ENCODE data around the gene LHX3. TPM values are rescaled to one million over a fixed set of nuclear protein-coding genes. Genes with fewer than 3 reads are reported as not detected.

The LHX3 gene
- total and polyA plus RNA-seq, 8 donors: not detected

DNA sequence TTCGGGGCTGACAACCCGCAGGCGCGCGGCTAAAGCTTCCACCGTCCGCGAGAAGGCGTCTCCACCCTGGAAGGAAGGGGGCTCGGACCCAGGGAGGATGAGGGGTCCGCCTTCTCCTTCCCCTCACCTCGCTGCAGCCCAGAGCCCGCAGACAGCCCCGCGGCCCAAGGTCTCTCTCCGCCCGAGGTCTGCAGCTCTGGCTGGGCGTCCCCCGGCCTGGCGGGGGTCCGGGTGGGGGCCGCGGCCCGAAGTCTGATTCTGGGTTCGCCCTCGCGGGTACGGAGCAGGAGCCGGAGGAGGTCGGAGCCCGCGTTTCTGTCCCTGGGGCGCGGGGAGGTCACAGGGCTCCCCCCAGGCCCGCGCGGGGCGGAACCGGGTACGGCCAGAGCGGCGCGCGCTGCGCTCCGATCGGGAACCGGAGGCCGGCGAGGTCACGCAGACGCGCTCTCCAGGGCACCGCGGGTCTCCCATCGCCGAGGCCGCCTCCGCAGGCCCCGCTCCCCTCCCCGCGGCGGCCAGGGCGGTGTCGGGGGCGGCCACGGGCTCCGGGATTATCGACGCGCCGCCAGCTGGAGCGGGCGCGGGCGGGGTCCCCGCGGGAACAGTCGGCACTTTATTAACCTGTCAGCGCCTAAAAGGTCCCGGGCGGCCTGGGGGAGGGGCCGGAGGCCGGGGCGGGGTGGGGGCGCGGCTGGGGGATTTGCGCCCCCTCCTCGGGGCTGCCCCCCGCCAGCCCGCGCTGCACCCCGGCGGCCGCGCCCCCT is 11.6 kb downstream of the LHX3 start:
- H3K4me3 ChIP-seq: no peak overlapping the region
- no peak for FAIRE-seq
- peaks cover 0 to 29% (median 15%) of the 10 kb centered on the region in 4 donors for H3K27me3 ChIP-seq
- intact Hi-C loops (cut with DNase I): no loop called here
- no peak for ATAC-seq
- 1 to 3% methylated on average over 51 to 96 of the region's 96 CpGs for WGBS, 2 donors
- TF ChIP-seq, protein P1, sequence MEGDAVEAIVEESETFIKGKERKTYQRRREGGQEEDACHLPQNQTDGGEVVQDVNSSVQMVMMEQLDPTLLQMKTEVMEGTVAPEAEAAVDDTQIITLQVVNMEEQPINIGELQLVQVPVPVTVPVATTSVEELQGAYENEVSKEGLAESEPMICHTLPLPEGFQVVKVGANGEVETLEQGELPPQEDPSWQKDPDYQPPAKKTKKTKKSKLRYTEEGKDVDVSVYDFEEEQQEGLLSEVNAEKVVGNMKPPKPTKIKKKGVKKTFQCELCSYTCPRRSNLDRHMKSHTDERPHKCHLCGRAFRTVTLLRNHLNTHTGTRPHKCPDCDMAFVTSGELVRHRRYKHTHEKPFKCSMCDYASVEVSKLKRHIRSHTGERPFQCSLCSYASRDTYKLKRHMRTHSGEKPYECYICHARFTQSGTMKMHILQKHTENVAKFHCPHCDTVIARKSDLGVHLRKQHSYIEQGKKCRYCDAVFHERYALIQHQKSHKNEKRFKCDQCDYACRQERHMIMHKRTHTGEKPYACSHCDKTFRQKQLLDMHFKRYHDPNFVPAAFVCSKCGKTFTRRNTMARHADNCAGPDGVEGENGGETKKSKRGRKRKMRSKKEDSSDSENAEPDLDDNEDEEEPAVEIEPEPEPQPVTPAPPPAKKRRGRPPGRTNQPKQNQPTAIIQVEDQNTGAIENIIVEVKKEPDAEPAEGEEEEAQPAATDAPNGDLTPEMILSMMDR (IDR thresholded peaks at IDR 0.05): no peak
- H3K36me3 ChIP-seq: no peaks in the 10 kb centered on the region
- H3K4me1 ChIP-seq: no peaks in the 10 kb centered on the region
- H3K9me3 ChIP-seq: no peaks in the 10 kb centered on the region
- DNase-seq: no peak
- H3K27ac ChIP-seq: no peak overlapping the region

- Histone ChIP-seq H3K9me3 (no peaks in the 10 kb centered on the region), H3K27ac (no peak overlapping the region), H3K4me1 (no peaks in the 10 kb centered on the region), H3K36me3 (no peaks in the 10 kb centered on the region), H3K4me3 (no peak overlapping the region), H3K27me3 (peaks cover 0 to 32% (median 15%) of the 10 kb centered on the region in 4 donors)
- TF ChIP-seq, protein P1 (IDR thresholded peaks at IDR 0.05): no peak
- 1 to 4% methylated on average over 16 to 51 of the region's 51 CpGs for WGBS, 2 donors
- intact Hi-C loops (cut with DNase I): no loop called here
- DNase-seq (peak in 1 of 6 donors; percentile 56), FAIRE-seq (no peak), ATAC-seq (no peak)
Measured at GRCh38 chr9:136192289-136193126, 12.4 kb downstream of the LHX3 start.

DNA sequence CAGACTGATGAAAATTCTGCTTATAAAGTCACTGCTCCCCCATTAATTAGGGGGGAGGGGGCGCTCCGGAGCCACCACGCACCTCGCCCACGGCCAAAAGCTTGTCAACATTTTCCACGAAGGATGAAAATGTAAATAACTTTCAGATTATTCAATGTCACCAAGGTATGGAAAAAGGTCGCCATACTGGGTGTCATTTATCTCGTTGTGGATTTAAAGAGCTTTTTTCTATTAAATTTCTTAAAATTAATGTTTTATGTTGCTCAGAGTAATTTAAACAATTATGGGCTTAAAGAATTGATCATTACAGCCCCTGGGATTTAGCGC is 13.0 kb downstream of the LHX3 start:
- Histone ChIP-seq H3K27me3 (peaks cover 0 to 32% (median 12%) of the 10 kb centered on the region in 4 donors), H3K4me3 (no peak overlapping the region), H3K36me3 (no peaks in the 10 kb centered on the region), H3K27ac (no peak overlapping the region), H3K4me1 (no peaks in the 10 kb centered on the region), H3K9me3 (no peaks in the 10 kb centered on the region)
- FAIRE-seq (no peak), ATAC-seq (no peak), DNase-seq (no peak)
- intact Hi-C loops (cut with DNase I): no loop called here
- 7 to 11% methylated on average over 9 of the region's 9 CpGs for WGBS, 2 donors
- TF ChIP-seq, protein P1 (IDR thresholded peaks at IDR 0.05): no peak

- TF ChIP-seq, protein P1 (IDR thresholded peaks at IDR 0.05): no peak
- 37 to 44% methylated on average over 30 of the region's 30 CpGs for WGBS, 2 donors
- H3K36me3 ChIP-seq: no peaks in the 10 kb centered on the region
- no peak overlapping the region for H3K27ac ChIP-seq
- H3K9me3 ChIP-seq: no peaks in the 10 kb centered on the region
- H3K4me3 ChIP-seq: no peak overlapping the region
- FAIRE-seq (no peak), DNase-seq (no peak), ATAC-seq (no peak)
- no peaks in the 10 kb centered on the region for H3K4me1 ChIP-seq
- peaks cover 0 to 32% (median 12%) of the 10 kb centered on the region in 4 donors for H3K27me3 ChIP-seq
- intact Hi-C loops (cut with DNase I): no loop called here
Measured at GRCh38 chr9:136191099-136191959, 13.6 kb downstream of the LHX3 start.
